ENCODE results near the gene ROR2. TPM values are rescaled to one million over a fixed set of nuclear protein-coding genes. Genes with fewer than 3 reads are reported as not detected.

The ROR2 gene
- total RNA-seq, 1 experiment from 2014 or later = not detected

- DNase-seq (ENCODE audit: low spot score) = peak; percentile 70
Measured at GRCh38 chr9:91775011-91775707, 174.9 kb downstream of the ROR2 start.

- no peak for DNase-seq (ENCODE audit: low spot score)
Measured at GRCh38 chr9:91773156-91773555, 176.9 kb downstream of the ROR2 start.

- DNase-seq (ENCODE audit: low spot score) = no peak
Measured at GRCh38 chr9:91771864-91772263, 178.2 kb downstream of the ROR2 start.

- peak; percentile 65 for DNase-seq (ENCODE audit: low spot score)
Measured at GRCh38 chr9:91771027-91771426, 179.0 kb downstream of the ROR2 start.

GRCh38 chr9:91770229-91770628 lies 179.8 kb downstream of the ROR2 start:
- DNase-seq (ENCODE audit: low spot score) = no peak

- DNase-seq (ENCODE audit: low spot score) = no peak
Measured at GRCh38 chr9:91768977-91769916, 180.8 kb downstream of the ROR2 start.

GRCh38 chr9:91768507-91768906 lies 181.5 kb downstream of the ROR2 start:
- DNase-seq (ENCODE audit: low spot score) = no peak

GRCh38 chr9:91766315-91767069 lies 183.5 kb downstream of the ROR2 start:
- DNase-seq (ENCODE audit: low spot score) = no peak

GRCh38 chr9:91765296-91765695 lies 184.7 kb downstream of the ROR2 start:
- DNase-seq (ENCODE audit: low spot score) = no peak

GRCh38 chr9:91764661-91765060 lies 185.4 kb downstream of the ROR2 start:
- no peak for DNase-seq (ENCODE audit: low spot score)

GRCh38 chr9:91761362-91761761 lies 188.7 kb downstream of the ROR2 start:
- DNase-seq (ENCODE audit: low spot score) = no peak

- DNase-seq (ENCODE audit: low spot score) = no peak
Measured at GRCh38 chr9:91760906-91761305, 189.1 kb downstream of the ROR2 start.

GRCh38 chr9:91758491-91758981 lies 191.5 kb downstream of the ROR2 start:
- peak; percentile 38 for DNase-seq (ENCODE audit: low spot score)

- DNase-seq (ENCODE audit: low spot score) = no peak
Measured at GRCh38 chr9:91757782-91758181, 192.2 kb downstream of the ROR2 start.

- no peak for DNase-seq (ENCODE audit: low spot score)
Measured at GRCh38 chr9:91756510-91756780, 193.6 kb downstream of the ROR2 start.

GRCh38 chr9:91755761-91756509 lies 194.1 kb downstream of the ROR2 start:
- no peak for DNase-seq (ENCODE audit: low spot score)

- no peak for DNase-seq (ENCODE audit: low spot score)
Measured at GRCh38 chr9:91753711-91754110, 196.3 kb downstream of the ROR2 start.

- no peak for DNase-seq (ENCODE audit: low spot score)
Measured at GRCh38 chr9:91751922-91752321, 198.1 kb downstream of the ROR2 start.

GRCh38 chr9:91750343-91750742 lies 199.7 kb downstream of the ROR2 start:
- no peak for DNase-seq (ENCODE audit: low spot score)

GRCh38 chr9:91746904-91747303 lies 203.1 kb downstream of the ROR2 start:
- no peak for DNase-seq (ENCODE audit: low spot score)

- DNase-seq (ENCODE audit: low spot score) = no peak
Measured at GRCh38 chr9:91746357-91746756, 203.7 kb downstream of the ROR2 start.

GRCh38 chr9:91744114-91744513 lies 205.9 kb downstream of the ROR2 start:
- no peak for DNase-seq (ENCODE audit: low spot score)

Data from A172 (cell line).